ENCODE results near the gene CEP83. TPM values are rescaled to one million over a fixed set of nuclear protein-coding genes. Genes with fewer than 3 reads are reported as not detected.

Gene CEP83
- polyA plus RNA-seq, 1 donor from 2014 or later = 19.5 TPM

DNA sequence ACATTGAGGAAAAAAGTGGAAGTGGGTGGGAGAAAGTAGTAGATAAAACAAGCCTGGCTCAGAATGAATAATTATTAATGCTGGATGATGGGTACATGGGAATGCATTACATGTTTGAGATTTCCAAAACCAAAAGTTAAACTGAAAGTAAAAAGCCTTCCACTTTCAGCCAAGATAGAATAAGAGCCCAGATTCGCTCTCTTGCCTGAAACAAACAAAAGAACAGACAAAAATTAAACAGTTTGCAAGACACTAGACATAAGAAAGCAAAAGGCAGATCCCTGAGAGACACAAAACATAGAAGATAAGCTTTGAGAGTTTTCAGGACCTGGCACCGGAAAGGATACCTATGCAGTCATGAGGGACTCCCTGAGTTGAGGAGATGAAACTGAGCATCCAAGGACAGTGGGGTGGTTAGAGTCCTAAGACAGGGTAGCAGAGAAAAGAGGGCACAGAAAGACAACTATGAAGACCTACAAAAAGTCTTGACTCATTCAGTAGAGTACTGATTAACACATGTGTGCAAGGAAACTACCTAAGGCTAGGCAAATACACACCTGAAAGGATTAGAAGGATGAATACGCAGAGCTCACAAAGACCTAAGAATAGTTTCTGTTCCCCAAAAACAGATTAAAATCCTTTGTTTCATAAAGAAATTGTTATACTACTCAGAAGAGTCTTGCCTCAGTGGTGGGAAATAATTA, 54.1 kb downstream of the CEP83 start:
- no peak overlapping the region for H3K27ac ChIP-seq (ENCODE audit: low read length)
- H3K9me3 ChIP-seq (ENCODE audit: low read length) = no peaks in the 10 kb centered on the region
- no peaks in the 10 kb centered on the region for H3K9me2 ChIP-seq (ENCODE audit: insufficient read depth, low read length)
- no peak overlapping the region for H3K4me2 ChIP-seq (ENCODE audit: low read length)
- TF ChIP-seq, protein P1, sequence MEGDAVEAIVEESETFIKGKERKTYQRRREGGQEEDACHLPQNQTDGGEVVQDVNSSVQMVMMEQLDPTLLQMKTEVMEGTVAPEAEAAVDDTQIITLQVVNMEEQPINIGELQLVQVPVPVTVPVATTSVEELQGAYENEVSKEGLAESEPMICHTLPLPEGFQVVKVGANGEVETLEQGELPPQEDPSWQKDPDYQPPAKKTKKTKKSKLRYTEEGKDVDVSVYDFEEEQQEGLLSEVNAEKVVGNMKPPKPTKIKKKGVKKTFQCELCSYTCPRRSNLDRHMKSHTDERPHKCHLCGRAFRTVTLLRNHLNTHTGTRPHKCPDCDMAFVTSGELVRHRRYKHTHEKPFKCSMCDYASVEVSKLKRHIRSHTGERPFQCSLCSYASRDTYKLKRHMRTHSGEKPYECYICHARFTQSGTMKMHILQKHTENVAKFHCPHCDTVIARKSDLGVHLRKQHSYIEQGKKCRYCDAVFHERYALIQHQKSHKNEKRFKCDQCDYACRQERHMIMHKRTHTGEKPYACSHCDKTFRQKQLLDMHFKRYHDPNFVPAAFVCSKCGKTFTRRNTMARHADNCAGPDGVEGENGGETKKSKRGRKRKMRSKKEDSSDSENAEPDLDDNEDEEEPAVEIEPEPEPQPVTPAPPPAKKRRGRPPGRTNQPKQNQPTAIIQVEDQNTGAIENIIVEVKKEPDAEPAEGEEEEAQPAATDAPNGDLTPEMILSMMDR (IDR thresholded peaks at IDR 0.05; ENCODE audit: poor library complexity, severe bottlenecking) = no peak
- TF ChIP-seq EP300 (conservative IDR thresholded peaks at IDR 0.05; ENCODE audit: poor library complexity, severe bottlenecking) (no peak), MXI1 (conservative IDR thresholded peaks at IDR 0.05; ENCODE audit: poor library complexity, severe bottlenecking) (no peak), RAD21 (conservative IDR thresholded peaks at IDR 0.05) (no peak), REST (IDR thresholded peaks at IDR 0.05; ENCODE audit: borderline replicate concordance) (no peak), EZH2 (IDR thresholded peaks at IDR 0.05; ENCODE audit: borderline replicate concordance, insufficient read depth, low read length, poor library complexity, severe bottlenecking) (no peak), POLR2AphosphoS5 (IDR thresholded peaks at IDR 0.05) (no peak), TAF1 (IDR thresholded peaks at IDR 0.05; ENCODE audit: low read depth) (no peak), SMC3 (conservative IDR thresholded peaks at IDR 0.05; ENCODE audit: poor library complexity) (no peak)
- H3K36me3 ChIP-seq (ENCODE audit: insufficient read depth, low read length) = no peaks in the 10 kb centered on the region
- no peaks in the 10 kb centered on the region for H3F3A ChIP-seq (ENCODE audit: insufficient read depth, low read length, poor library complexity, severe bottlenecking)
- no peak overlapping the region for H2AFZ ChIP-seq (ENCODE audit: low read depth, low read length)
- H3K9ac ChIP-seq (ENCODE audit: low read length) = no peak overlapping the region
- no peaks in the 10 kb centered on the region for H3K27me3 ChIP-seq (ENCODE audit: insufficient read depth, low read depth, low read length)
- H3K79me2 ChIP-seq (replicated peaks; ENCODE audit: insufficient read depth, low read length) = no peaks in the 10 kb centered on the region
- H4K20me1 ChIP-seq (ENCODE audit: insufficient read depth) = no peaks in the 10 kb centered on the region
- no peak overlapping the region for H3K4me3 ChIP-seq (ENCODE audit: low read length)

DNA sequence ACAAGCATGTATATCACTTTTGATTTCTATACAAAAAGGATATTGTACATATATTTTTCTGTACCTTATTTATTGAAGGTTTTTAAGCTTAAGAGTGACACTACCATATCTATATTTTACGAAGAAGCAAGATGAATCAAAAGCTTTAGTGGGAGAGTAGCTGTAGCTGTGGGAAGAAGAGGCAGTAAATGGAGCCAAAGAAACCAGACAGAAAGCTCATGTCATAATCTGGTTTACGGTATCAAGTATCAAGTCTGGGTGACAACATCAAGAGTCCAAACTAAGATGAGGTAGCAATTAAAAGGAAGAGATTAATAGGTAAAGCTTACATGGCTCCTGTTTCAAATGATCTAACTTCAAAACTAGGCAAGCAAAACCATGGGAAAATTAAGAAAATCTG, 54.8 kb downstream of the CEP83 start:
- H3K9me2 ChIP-seq (ENCODE audit: insufficient read depth, low read length) = no peaks in the 10 kb centered on the region
- no peak for TF ChIP-seq SMC3 (conservative IDR thresholded peaks at IDR 0.05; ENCODE audit: poor library complexity)
- H3K9ac ChIP-seq (ENCODE audit: low read length) = no peak overlapping the region
- H4K20me1 ChIP-seq (ENCODE audit: insufficient read depth) = no peaks in the 10 kb centered on the region
- H3K4me3 ChIP-seq (ENCODE audit: low read length) = no peak overlapping the region
- H3K36me3 ChIP-seq (ENCODE audit: insufficient read depth, low read length) = no peaks in the 10 kb centered on the region
- H3K27me3 ChIP-seq (ENCODE audit: insufficient read depth, low read depth, low read length) = no peaks in the 10 kb centered on the region
- no peak overlapping the region for H3K27ac ChIP-seq (ENCODE audit: low read length)
- H3K79me2 ChIP-seq (replicated peaks; ENCODE audit: insufficient read depth, low read length) = no peaks in the 10 kb centered on the region
- H3F3A ChIP-seq (ENCODE audit: insufficient read depth, low read length, poor library complexity, severe bottlenecking) = no peaks in the 10 kb centered on the region
- no peak overlapping the region for H3K4me2 ChIP-seq (ENCODE audit: low read length)
- H3K9me3 ChIP-seq (ENCODE audit: low read length) = no peaks in the 10 kb centered on the region
- no peak overlapping the region for H2AFZ ChIP-seq (ENCODE audit: low read depth, low read length)

All from neural cell (in vitro differentiated cells).